CD4-positive, alpha-beta T cell treated with Interleukin-17A for 4 hours (primary cell): ENCODE measurements around the gene TEX2.

ENCODE experiments used
- DNase-seq: peaks from one replicate; pipeline ENCODE4 v3.0.0-alpha.2; 2020; ENCODE audit warnings: mixed read lengths

TEX2 gene

GRCh38 chr17:64269687-64270649 is 6.9 kb upstream of the TEX2 start:
- no peak for DNase-seq

- no peak for DNase-seq
These were observed 1.8 kb upstream of the TEX2 start for GRCh38 chr17:64264891-64265290.

DNA sequence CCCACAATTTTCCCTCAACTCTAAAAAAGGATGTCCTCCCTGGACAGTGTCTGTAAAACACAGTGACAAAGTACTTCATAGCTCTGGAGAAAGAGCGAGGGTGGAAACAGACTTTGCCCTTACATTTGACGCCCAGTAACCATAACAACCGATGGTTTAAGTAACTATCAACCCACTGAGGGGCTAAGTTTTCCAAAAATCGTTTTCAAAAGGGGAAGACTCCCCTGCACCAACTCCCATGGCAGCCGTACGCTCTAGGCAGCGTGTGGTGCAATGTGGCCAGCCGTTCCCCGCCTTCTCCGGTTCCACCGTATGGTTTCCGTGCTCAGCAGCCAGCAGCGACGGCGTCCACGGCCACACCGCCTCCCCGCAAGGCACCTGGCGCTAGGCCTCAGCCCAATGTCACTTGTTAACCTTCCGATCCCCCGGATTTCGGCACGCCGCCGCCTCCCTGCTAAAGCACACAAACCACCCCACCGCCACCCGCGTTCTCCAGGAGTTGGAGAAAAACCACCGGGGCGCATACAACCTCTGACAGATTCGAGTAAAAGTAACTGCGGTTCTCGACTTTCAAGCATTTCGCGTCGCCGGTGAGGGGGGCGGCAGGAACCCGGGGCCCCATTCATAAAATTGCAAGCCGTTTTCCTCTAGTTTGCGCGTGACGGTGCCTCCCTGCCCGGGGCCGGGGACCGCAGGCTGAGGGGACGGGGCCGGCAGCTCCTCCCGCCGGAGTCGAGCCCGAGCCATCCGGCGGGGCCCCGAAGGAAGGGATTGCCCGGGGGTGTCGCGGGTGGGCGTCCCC is 661 bp downstream of the TEX2 start:
- DNase-seq: peak; percentile 72

GRCh38 chr17:64261417-64262145 is 1.5 kb downstream of the TEX2 start:
- no peak for DNase-seq

DNA sequence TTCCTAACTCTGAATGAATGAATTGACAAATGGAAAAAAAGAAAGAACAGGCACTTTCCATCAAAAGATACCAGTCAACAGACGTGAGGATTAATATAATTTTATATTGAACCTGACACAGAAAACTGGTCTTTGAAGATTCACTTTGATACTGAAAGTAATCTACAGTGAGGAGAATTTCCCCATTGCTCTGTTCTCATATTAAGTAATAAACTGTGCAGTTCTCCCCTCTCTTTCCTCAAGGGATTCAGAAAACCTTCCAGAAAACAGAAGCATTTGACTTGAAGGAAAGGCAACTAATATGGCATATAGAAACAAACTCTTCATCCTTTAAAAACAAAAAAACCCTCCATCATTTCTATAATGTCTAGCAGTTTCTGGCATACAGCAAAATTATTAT is 2.2 kb downstream of the TEX2 start:
- no peak for DNase-seq

DNA sequence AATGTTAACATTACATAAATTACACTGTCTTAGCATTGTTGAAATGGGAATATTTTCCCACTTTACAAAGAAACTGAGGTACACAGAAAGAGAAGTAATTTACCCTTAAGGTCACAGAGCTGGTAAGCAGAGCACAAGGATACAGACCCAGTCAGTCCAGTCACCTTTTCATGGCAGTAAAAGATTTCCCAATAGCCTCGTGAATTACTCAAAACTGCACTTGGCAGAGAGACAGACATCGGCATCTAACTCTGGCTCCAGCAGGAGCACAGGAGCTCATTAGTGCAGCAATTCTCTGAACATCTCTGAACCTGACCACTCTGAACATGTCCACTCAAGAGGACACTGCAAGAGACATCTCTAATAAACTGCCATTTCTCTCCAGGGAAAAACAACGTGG is 3.1 kb downstream of the TEX2 start:
- DNase-seq: no peak

DNA sequence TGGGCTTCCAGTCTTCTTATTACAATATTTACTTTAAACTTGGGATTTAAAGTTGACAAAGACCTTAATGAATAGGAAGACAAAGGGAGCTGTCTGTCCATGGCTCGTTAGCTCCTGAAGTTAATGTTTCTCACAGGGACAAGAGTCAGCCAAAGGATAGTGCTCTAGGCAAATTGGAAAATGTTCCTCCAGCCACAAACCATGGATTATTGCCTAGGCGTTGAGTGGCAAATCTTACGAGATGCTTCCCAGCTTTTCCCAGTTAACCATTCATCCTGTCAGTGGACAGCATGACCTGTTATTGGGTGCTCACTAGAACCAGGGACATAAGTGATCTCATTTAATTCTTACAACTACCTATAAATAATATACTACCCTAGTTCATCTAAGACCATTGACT is 3.6 kb downstream of the TEX2 start:
- DNase-seq: no peak

DNA sequence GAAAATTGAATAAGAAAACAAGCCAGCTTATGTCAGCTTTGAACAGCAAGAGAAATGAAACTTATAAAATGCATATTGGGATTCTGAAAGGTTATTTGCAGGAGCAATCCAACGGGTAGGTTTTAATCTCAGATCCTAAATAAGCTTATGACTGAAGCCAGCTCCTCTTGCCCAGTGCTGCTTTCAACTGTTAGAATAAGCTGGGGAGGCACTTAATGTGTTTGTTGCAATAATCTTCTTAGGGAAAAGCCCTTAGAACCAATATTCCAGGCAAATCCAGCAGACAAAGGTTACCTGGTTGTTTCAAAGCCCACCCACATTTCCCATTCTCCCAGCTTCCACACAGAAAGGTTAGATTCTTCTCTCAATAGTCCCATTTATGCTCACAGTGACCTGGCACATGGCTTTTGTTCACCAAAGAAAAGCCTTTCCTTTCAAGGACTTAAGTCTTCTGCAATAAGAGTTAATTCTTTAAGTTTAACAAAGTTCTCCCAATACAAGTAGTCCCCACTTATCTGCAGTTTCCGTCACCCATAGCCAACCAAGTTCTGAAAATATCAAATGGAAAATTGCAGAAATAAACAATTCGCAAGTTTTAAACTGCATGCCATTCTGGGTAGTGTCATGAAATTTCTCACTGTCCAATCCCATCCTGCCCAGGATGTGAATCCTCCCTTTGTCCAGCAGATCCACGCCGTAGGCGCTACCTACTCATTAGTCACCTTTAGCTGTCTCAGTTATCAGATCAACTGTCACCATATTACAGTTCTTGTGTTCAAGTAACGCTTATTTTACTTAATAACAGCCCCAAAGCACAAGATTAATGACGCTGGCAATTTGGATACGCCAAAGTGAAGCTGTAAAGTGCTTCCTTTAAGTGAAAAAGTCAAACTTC is 5.9 kb downstream of the TEX2 start:
- DNase-seq: no peak

GRCh38 chr17:64255764-64256163 is 7.3 kb downstream of the TEX2 start:
- no peak for DNase-seq

DNA sequence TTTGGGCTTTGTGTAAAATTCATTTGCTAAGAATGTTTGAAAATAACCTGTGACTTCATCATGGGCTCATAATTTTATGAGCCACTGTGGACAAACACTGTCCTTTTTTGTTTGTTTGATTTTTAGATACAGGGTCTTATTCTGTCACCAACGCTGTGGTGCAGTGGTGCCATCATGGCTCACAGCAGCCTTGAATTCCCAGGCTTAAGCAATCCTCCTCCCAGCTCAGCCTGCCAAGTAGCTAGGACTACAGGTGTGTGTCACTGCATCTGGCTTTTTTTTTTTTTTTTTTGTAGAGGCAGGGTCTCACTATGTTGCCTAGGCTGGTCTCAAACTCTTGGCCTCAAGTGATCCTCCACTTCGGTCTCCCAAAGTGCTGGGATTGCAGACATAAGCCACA is 8.3 kb downstream of the TEX2 start:
- DNase-seq: no peak

GRCh38 chr17:64253470-64253869 is 9.6 kb downstream of the TEX2 start:
- no peak for DNase-seq

GRCh38 chr17:64252831-64253230 is 10.2 kb downstream of the TEX2 start:
- no peak for DNase-seq

GRCh38 chr17:64250233-64250835 is 12.7 kb downstream of the TEX2 start:
- DNase-seq: no peak

DNA sequence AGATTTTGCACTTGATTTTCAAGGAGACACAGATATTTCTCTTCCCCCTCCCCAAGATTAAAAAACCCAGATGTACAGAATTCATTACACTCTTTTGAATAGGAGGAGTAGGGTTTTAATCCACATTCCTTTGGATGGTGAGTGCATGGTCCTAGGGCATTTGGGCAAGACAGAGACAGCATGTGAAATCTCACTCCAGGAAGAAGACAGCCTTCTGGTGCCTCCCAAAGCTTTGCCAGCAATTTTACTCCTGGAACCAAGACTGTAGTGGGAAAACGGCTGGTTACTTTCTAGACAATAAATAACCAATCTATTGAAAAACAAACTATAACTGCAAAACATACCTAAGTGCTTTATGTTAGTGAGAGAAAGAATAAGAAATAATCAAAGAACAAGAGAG is 15.2 kb downstream of the TEX2 start:
- DNase-seq: no peak

- no peak for DNase-seq
These were observed 17.6 kb downstream of the TEX2 start for GRCh38 chr17:64245218-64246145.

- DNase-seq: no peak
These were observed 18.9 kb downstream of the TEX2 start for GRCh38 chr17:64244165-64244564.

- no peak for DNase-seq
These were observed 19.7 kb downstream of the TEX2 start for GRCh38 chr17:64243340-64243739.

DNA sequence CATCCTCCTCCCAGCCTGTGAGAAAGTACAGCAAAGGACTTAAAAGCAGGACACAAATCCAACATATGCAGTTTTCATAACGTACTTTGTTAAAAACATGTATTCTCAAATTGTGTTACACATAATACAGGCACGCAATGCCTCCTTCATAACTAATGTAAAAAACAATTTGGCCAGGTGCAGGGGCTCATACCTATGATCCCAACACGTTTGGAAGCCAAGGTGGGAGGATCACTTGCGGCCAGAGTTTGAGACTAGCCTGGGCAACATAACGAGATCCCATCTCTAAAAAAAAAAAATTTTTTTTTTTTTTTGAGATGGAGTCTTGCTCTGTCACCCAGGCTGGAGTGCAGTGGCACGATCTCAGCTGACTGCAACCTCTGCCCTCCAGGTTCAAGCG is 20.4 kb downstream of the TEX2 start:
- DNase-seq: no peak

GRCh38 chr17:64240741-64241347 is 22.2 kb downstream of the TEX2 start:
- no peak for DNase-seq

GRCh38 chr17:64240261-64240740 is 22.8 kb downstream of the TEX2 start:
- no peak for DNase-seq
